H1 (cell line): Measurements from ENCODE around the gene EFHC1. TPM values are rescaled to one million over a fixed set of nuclear protein-coding genes. Genes with fewer than 3 reads are reported as not detected.

Experiments used
- CTCF ChIA-PET: fragments of 300-600 bp; sonication (Branson Sonifier 250); formaldehyde crosslinking; loops from one replicate; lab custom pipeline; 2021; ENCODE audit not compliant: partially characterized antibody; lab: Charles Lee
- POLR2A ChIA-PET: fragments of 300-600 bp; sonication (Branson Sonifier 250); formaldehyde crosslinking; loops from one replicate; lab custom pipeline; 2021; ENCODE audit warnings: inconsistent platforms; ENCODE audit not compliant: partially characterized antibody; lab: Charles Lee
- DNase-seq, 2 experiments: peaks; one replicate each; pipeline versions ENCODE4 v3.0.0 to v3.0.0-alpha.2; 2010 to 2022; ENCODE audit warnings: low spot score in 2 of 2, low read depth in 1 of 2, mixed read lengths in 1 of 2
- FAIRE-seq: peaks from 2 replicates; lab custom pipeline; 2011; peaks lifted over from hg19 to GRCh38; lab: Jason Lieb, UNC
- H2AFZ ChIP-seq: 2 replicates; pipeline ENCODE4 v1.8.1; 2012; ENCODE audit warnings: low read length, inconsistent platforms
- H2AK5ac ChIP-seq: 2 replicates; pipeline ENCODE4 v1.6.1; 2013; ENCODE audit warnings: low read depth, low read length
- H2BK120ac ChIP-seq: replicated peaks from 2 replicates; pipeline ENCODE3; 2013; ENCODE audit warnings: low read depth, low read length, inconsistent platforms
- H2BK12ac ChIP-seq: 2 replicates; pipeline ENCODE4 v1.6.1; 2013; ENCODE audit warnings: low read depth, low read length
- H2BK15ac ChIP-seq: 2 replicates; pipeline ENCODE4 v1.6.1; 2013; ENCODE audit warnings: low read length
- H2BK20ac ChIP-seq: 2 replicates; pipeline ENCODE4 v1.6.1; 2013; ENCODE audit warnings: low read length
- H2BK5ac ChIP-seq: 2 replicates; pipeline ENCODE4 v1.6.1; 2013; ENCODE audit warnings: low read depth, low read length
- H3K14ac ChIP-seq: 2 replicates; pipeline ENCODE4 v1.6.1; 2013; ENCODE audit warnings: inconsistent platforms; ENCODE audit not compliant: insufficient read length
- H3K18ac ChIP-seq: 2 replicates; pipeline ENCODE4 v1.6.1; 2013; ENCODE audit warnings: low read length; ENCODE audit errors: extremely low read depth
- H3K23ac ChIP-seq: 2 replicates; pipeline ENCODE4 v1.6.1; 2013; ENCODE audit warnings: inconsistent platforms; ENCODE audit not compliant: insufficient read length
- H3K23me2 ChIP-seq: 2 replicates; pipeline ENCODE4 v1.6.1; 2013; ENCODE audit warnings: low read depth, low read length
- H3K27ac ChIP-seq: 2 replicates; pipeline ENCODE4 v1.6.1; 2011; ENCODE audit warnings: low read depth, low read length, inconsistent platforms
- H3K27me3 ChIP-seq, 4 experiments: replicated peaks in 1 of 4; 1 replicate in 1 of 4; 2 replicates in 3 of 4; pipeline versions ENCODE4 v1.6.1 to v1.8.1; 2011 to 2013; ENCODE audit warnings: low read length in 3 of 4, mild to moderate bottlenecking in 3 of 4, inconsistent platforms in 2 of 4, mixed read lengths in 2 of 4, moderate library complexity in 1 of 4; ENCODE audit not compliant: control insufficient read depth in 3 of 4, insufficient read depth in 3 of 4; ENCODE audit errors: extremely low read depth in 1 of 4
- H3K36me3 ChIP-seq, 4 experiments: 2 replicates each; pipeline versions ENCODE4 v1.6.1 to v1.8.1; 2011 to 2013; ENCODE audit warnings: mild to moderate bottlenecking in 4 of 4, low read length in 3 of 4, moderate library complexity in 2 of 4, control low read depth in 1 of 4, inconsistent platforms in 1 of 4; ENCODE audit not compliant: insufficient read depth in 4 of 4, control insufficient read depth in 2 of 4
- H3K4ac ChIP-seq: replicated peaks from 2 replicates; pipeline ENCODE3; 2013; ENCODE audit warnings: low read length, low read depth, mixed read lengths, inconsistent platforms; ENCODE audit not compliant: insufficient read length
- H3K4me1 ChIP-seq, 4 experiments: replicated peaks in 1 of 4; 1 replicate in 1 of 4; 2 replicates in 3 of 4; pipeline versions ENCODE4 v1.6.1 to v1.8.1; 2011 to 2013; ENCODE audit warnings: low read length in 3 of 4, inconsistent platforms in 2 of 4, mixed read lengths in 1 of 4; ENCODE audit not compliant: insufficient read depth in 4 of 4, control insufficient read depth in 3 of 4
- H3K4me2 ChIP-seq, 2 experiments: 2 replicates each; pipeline versions ENCODE4 v1.6.1 to v1.8.1; 2011 to 2013; ENCODE audit warnings: low read depth in 2 of 2, low read length in 2 of 2, control low read depth in 1 of 2, inconsistent platforms in 1 of 2, mild to moderate bottlenecking in 1 of 2; ENCODE audit not compliant: insufficient read depth in 1 of 2
- H3K4me3 ChIP-seq, 4 experiments: fragments of 200-600, 300-600 bp in 1 of 4; sonication (generic), shearing (Covaris generic), sonication (Bioruptor Twin) in 1 of 4; 2 replicates each; pipeline versions ENCODE4 v1.5.1 to v1.8.1; 2011 to 2016; ENCODE audit warnings: low read length in 4 of 4, low read depth in 3 of 4, control low read depth in 2 of 4, inconsistent platforms in 2 of 4, mild to moderate bottlenecking in 2 of 4, mixed read lengths in 1 of 4, moderate library complexity in 1 of 4; ENCODE audit not compliant: insufficient read depth in 2 of 4; ENCODE audit errors: extremely low read depth in 1 of 4
- H3K56ac ChIP-seq: replicated peaks from 2 replicates; pipeline ENCODE3; 2013; ENCODE audit warnings: low read depth, mild to moderate bottlenecking, mixed read lengths, low read length, inconsistent platforms; ENCODE audit not compliant: insufficient read length
- H3K79me1 ChIP-seq: 2 replicates; pipeline ENCODE4 v1.6.1; 2013; ENCODE audit warnings: low read depth, low read length, control low read depth
- H3K79me2 ChIP-seq, 2 experiments: 2 replicates each; pipeline versions ENCODE4 v1.6.1 to v1.8.1; 2012 to 2013; ENCODE audit warnings: low read length in 2 of 2, mild to moderate bottlenecking in 2 of 2, inconsistent platforms in 1 of 2; ENCODE audit not compliant: insufficient read depth in 2 of 2, control insufficient read depth in 1 of 2
- H3K9ac ChIP-seq, 4 experiments: replicated peaks in 1 of 4; 1 replicate in 1 of 4; 2 replicates in 3 of 4; pipeline versions ENCODE4 v1.6.1 to v1.8.1; 2011 to 2013; ENCODE audit warnings: low read depth in 3 of 4, low read length in 3 of 4, control low read depth in 2 of 4, mild to moderate bottlenecking in 2 of 4, moderate library complexity in 2 of 4, inconsistent platforms in 1 of 4; ENCODE audit errors: extremely low read depth in 1 of 4
- H3K9me3 ChIP-seq, 2 experiments: 2 replicates each; pipeline versions ENCODE4 v1.6.1 to v1.8.1; 2012 to 2013; ENCODE audit warnings: mild to moderate bottlenecking in 2 of 2, moderate library complexity in 2 of 2, control low read depth in 1 of 2, inconsistent platforms in 1 of 2, low read depth in 1 of 2, low read length in 1 of 2, mixed read lengths in 1 of 2; ENCODE audit not compliant: insufficient read depth in 2 of 2
- H4K20me1 ChIP-seq, 2 experiments: replicated peaks in 1 of 2; 2 replicates each; pipeline versions ENCODE3 to v1.8.1; 2011 to 2013; ENCODE audit warnings: inconsistent platforms in 2 of 2, low read length in 2 of 2, mild to moderate bottlenecking in 1 of 2; ENCODE audit not compliant: insufficient read depth in 2 of 2, control insufficient read depth in 1 of 2
- H4K5ac ChIP-seq: 2 replicates; pipeline ENCODE4 v1.6.1; 2013; ENCODE audit warnings: low read length, low read depth, mixed read lengths, inconsistent platforms; ENCODE audit not compliant: insufficient read length
- H4K8ac ChIP-seq: 2 replicates; pipeline ENCODE4 v1.8.0; 2013; ENCODE audit warnings: mild to moderate bottlenecking, moderate library complexity, low read length, inconsistent platforms; ENCODE audit not compliant: insufficient read depth; ENCODE audit errors: extremely low read depth
- H4K91ac ChIP-seq: replicated peaks from 2 replicates; pipeline ENCODE3; 2013; ENCODE audit warnings: low read length, mixed read lengths, inconsistent platforms; ENCODE audit not compliant: insufficient read length
- CHD1 ChIP-seq: IDR thresholded peaks from 2 replicates; pipeline ENCODE4 v1.6.1; 2012; ENCODE audit warnings: low read depth, low read length, improper control_type of control experiment
- CTBP2 ChIP-seq: IDR thresholded peaks from 2 replicates; pipeline ENCODE4 v1.7.0; 2011; ENCODE audit warnings: borderline replicate concordance, mild to moderate bottlenecking, moderate library complexity, mixed read lengths, low read length; ENCODE audit not compliant: insufficient read depth, insufficient read length
- EGR1 ChIP-seq: IDR thresholded peaks from 2 replicates; pipeline ENCODE4 v1.6.1; 2011; ENCODE audit warnings: low read depth, low read length, borderline replicate concordance
- GABPA ChIP-seq: IDR thresholded peaks from 2 replicates; pipeline ENCODE4 v1.6.1; 2011; ENCODE audit warnings: mild to moderate bottlenecking, low read length, moderate library complexity, borderline replicate concordance; ENCODE audit not compliant: insufficient read depth
- GTF2F1 ChIP-seq: IDR thresholded peaks from 2 replicates; pipeline ENCODE4 v1.6.1; 2012; ENCODE audit warnings: low read depth, low read length, improper control_type of control experiment, borderline replicate concordance
- NANOG ChIP-seq: IDR thresholded peaks from 2 replicates; pipeline ENCODE4 v1.6.1; 2011; ENCODE audit warnings: low read length, low read depth, mild to moderate bottlenecking, inconsistent platforms; ENCODE audit not compliant: insufficient read depth, poor library complexity, severe bottlenecking
- SAP30 ChIP-seq: fragments of 300-600 bp; sonication (generic); IDR thresholded peaks from 2 replicates; pipeline ENCODE4 v1.7.1; 2012; ENCODE audit warnings: low read length, moderate library complexity, mild to moderate bottlenecking, inconsistent platforms; ENCODE audit not compliant: insufficient read depth, insufficient replicate concordance
- SRF ChIP-seq: IDR thresholded peaks from 2 replicates; pipeline ENCODE4 v1.6.1; 2011; ENCODE audit warnings: mild to moderate bottlenecking, low read depth, low read length, moderate library complexity
- TAF7 ChIP-seq: optimal IDR thresholded peaks from 2 replicates; pipeline ENCODE3; 2011; ENCODE audit warnings: low read depth, mild to moderate bottlenecking, inconsistent platforms, low read length, moderate library complexity, borderline replicate concordance
- USF2 ChIP-seq: IDR thresholded peaks from 2 replicates; pipeline ENCODE4 v1.6.1; 2011; ENCODE audit warnings: low read length, improper control_type of control experiment
- YY1 ChIP-seq: IDR thresholded peaks from 2 replicates; pipeline ENCODE4 v1.6.1; 2011; ENCODE audit warnings: low read depth, mild to moderate bottlenecking, low read length
- WGBS, 2 experiments: shearing (Covaris generic) in 1 of 2; methylation state at CpG; one replicate each; pipeline versions ENCODE4 v1.1.6 to v1.1.7; 2013 to 2015; ENCODE audit warnings: low lambda C conversion rate in 2 of 2, mixed read lengths in 2 of 2, inconsistent platforms in 1 of 2, low coverage in 1 of 2, missing lambda C conversion rate in 1 of 2; ENCODE audit not compliant: insufficient replicate concordance in 2 of 2, insufficient coverage in 1 of 2, insufficient read length in 1 of 2; ENCODE audit errors: extremely low coverage in 1 of 2, missing lambda C conversion rate in 1 of 2; 5-methylcytosine and 5-hydroxymethylcytosine counted together
- polyA plus RNA-seq, 7 experiments: library from polyadenylated mRNA; depleted of rRNA in 3 of 7; stranded (reverse) in 5 of 7; unstranded in 2 of 7; fragments of >200 nt in 5 of 7; fragments of 200-250 nt in 2 of 7; gene quantifications; 1 replicate in 5 of 7; 2 replicates in 1 of 7; 4 replicates in 1 of 7; pipeline versions ENCODE4 v1.2.1 to v1.2.3, GENCODE V29; 2011 to 2013; ENCODE audit warnings: missing spikeins in 2 of 7, mixed read lengths in 2 of 7
- total RNA-seq: library from RNA; stranded (reverse); fragmentation: NEBNext Ultra II Directional; extraction: Animal tissue kit (Norgen Biotek cat#: 25700); gene quantifications from 2 replicates; pipeline ENCODE4 v1.2.1, GENCODE V29; 2021
- TF ChIP-seq, protein P1 (sequence below): IDR thresholded peaks from 2 replicates; pipeline ENCODE4 v1.6.1; 2012; ENCODE audit warnings: inconsistent platforms

EFHC1 gene
- total and polyA plus RNA-seq, 2 of the 8 experiments (the other 6 are each of a cell fraction or from before 2014, with no cell fraction given) = 10.5 to 16.4 TPM

- no peak overlapping the region for H2BK20ac ChIP-seq
- no peak overlapping the region for H3K23ac ChIP-seq
- no peaks in the 10 kb centered on the region for H4K20me1 ChIP-seq
- no peak overlapping the region for H2BK5ac ChIP-seq
- no peaks in the 10 kb centered on the region; a peak in 1 of 8 replicates for H3K36me3 ChIP-seq
- no peak overlapping the region for H2BK12ac ChIP-seq
- no peaks in the 10 kb centered on the region for H3K79me2 ChIP-seq
- no peak overlapping the region for H3K14ac ChIP-seq
- no peaks in the 10 kb centered on the region for H3K23me2 ChIP-seq
- H3K4ac ChIP-seq = no peak overlapping the region
- ChIA-PET CTCF (interaction anchor here (1.2 kb wide), 1 partner anchor 175 kb away, joined by 3 read pairs; no protein-coding TSS in a partner anchor), POLR2A (no interaction called here)
- DNase-seq (no peak), FAIRE-seq (no peak)
- no peaks in the 10 kb centered on the region for H3K79me1 ChIP-seq
- no peak overlapping the region for H3K56ac ChIP-seq
- no peak overlapping the region for H2BK15ac ChIP-seq
- H3K4me3 ChIP-seq = no peak overlapping the region
- no peak overlapping the region for H2BK120ac ChIP-seq
- TF ChIP-seq CTBP2 (no peak), GABPA (no peak), YY1 (no peak), TAF7 (no peak), EGR1 (no peak), GTF2F1 (no peak), USF2 (no peak), NANOG (no peak), SRF (no peak), CHD1 (no peak), SAP30 (no peak)
- TF ChIP-seq, protein P1, sequence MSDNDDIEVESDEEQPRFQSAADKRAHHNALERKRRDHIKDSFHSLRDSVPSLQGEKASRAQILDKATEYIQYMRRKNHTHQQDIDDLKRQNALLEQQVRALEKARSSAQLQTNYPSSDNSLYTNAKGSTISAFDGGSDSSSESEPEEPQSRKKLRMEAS = no peak
- H3K18ac ChIP-seq = no peak overlapping the region
- H3K27me3 ChIP-seq = no peaks in the 10 kb centered on the region
- H3K9ac ChIP-seq = no peak overlapping the region
- H3K27ac ChIP-seq = no peak overlapping the region
- H2AK5ac ChIP-seq = no peak overlapping the region
- H3K4me1 ChIP-seq = no peaks in the 10 kb centered on the region
- no peak overlapping the region for H3K4me2 ChIP-seq
- no peak overlapping the region for H4K5ac ChIP-seq
- H3K9me3 ChIP-seq = no peaks in the 10 kb centered on the region
- no peak overlapping the region for H2AFZ ChIP-seq
- H4K8ac ChIP-seq = no peak overlapping the region
- no peak overlapping the region for H4K91ac ChIP-seq
- WGBS, 2 experiments = 96% methylated on average over 2 of the region's 2 CpGs; no CpG with 5 or more reads in 1 of the 2 experiments
These were observed 18.8 kb downstream of the EFHC1 start for GRCh38 chr6:52438926-52439325.
